Omental fat pad (tissue), 4 donors: ENCODE data around the gene GABRR2. TPM values are rescaled to one million over a fixed set of nuclear protein-coding genes. Genes with fewer than 3 reads are reported as not detected.

Experiments
- ATAC-seq: fragments of 150-250 bp; one replicate; pipeline ENCODE4 v1.9.1; 2016; ENCODE audit warnings: mild to moderate bottlenecking, moderate library complexity; ENCODE audit not compliant: low FRiP score
- DNase-seq: peaks from one replicate; pipeline ENCODE4 v3.0.0-alpha.2; 2019; ENCODE audit warnings: low spot score
- CTCF ChIP-seq, 3 donors: fragments of 450-650 bp; IDR thresholded peaks; one replicate each; pipeline ENCODE4 v1.5.1; 2016 to 2017; ENCODE audit warnings: antibody characterized with exemption in 3 of 3, mild to moderate bottlenecking in 3 of 3, moderate library complexity in 2 of 3
- total RNA-seq, 4 donors: library from RNA; depleted of rRNA; stranded (reverse); fragments of >200 nt; gene quantifications; one replicate each; pipeline ENCODE4 v1.1.0, GENCODE V29; 2016

Gene GABRR2
- total RNA-seq, 4 donors from 2014 or later: 0.50 to 2.4 (median 1.3) TPM

- ATAC-seq (no peak), DNase-seq (no peak)
- TF ChIP-seq CTCF (IDR thresholded peaks at IDR 0.05): no peak
Measured at GRCh38 chr6:89270951-89271721, 44.0 kb downstream of the GABRR2 start.

DNA sequence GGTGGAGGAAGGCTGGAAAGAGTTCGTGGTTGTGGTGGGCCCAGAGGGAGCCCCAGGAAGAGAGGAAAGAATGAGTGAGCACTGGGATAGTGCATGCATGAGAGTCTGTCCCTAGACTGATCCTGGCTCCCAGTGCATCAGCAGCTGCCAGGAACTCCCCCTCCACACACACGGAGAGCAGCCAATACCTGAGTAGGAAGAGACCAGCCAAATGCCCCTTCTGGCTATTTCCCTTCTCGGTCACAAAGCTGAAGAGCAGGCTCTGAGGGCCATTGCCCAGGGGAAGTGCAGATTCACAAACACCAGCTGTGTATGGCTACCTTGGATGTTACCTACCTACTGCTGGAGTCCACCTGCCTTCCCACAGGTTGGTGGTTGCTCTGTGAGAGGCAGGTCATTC, 45.1 kb downstream of the GABRR2 start:
- no peak for TF ChIP-seq CTCF (IDR thresholded peaks at IDR 0.05)
- DNase-seq: no peak
- ATAC-seq: no peak

- TF ChIP-seq CTCF (IDR thresholded peaks at IDR 0.05): no peak
- no peak for ATAC-seq
- DNase-seq: no peak
Measured at GRCh38 chr6:89269252-89269651, 45.8 kb downstream of the GABRR2 start.

GRCh38 chr6:89268776-89269175, 46.3 kb downstream of the GABRR2 start:
- no peak for ATAC-seq
- no peak for TF ChIP-seq CTCF (IDR thresholded peaks at IDR 0.05)
- DNase-seq: no peak

- ATAC-seq: no peak
Measured at GRCh38 chr6:89267918-89268317, 47.2 kb downstream of the GABRR2 start.

GRCh38 chr6:89264296-89264695, 50.8 kb downstream of the GABRR2 start:
- ATAC-seq: no peak
- TF ChIP-seq CTCF (IDR thresholded peaks at IDR 0.05): no peak
- DNase-seq: no peak

More at GRCh38 chr6:89267918-89268317, 47.2 kb downstream of the GABRR2 start:
- no peak for DNase-seq
- no peak for TF ChIP-seq CTCF (IDR thresholded peaks at IDR 0.05)

GRCh38 chr6:89260832-89261231, 54.3 kb downstream of the GABRR2 start:
- no peak for TF ChIP-seq CTCF (IDR thresholded peaks at IDR 0.05)
- DNase-seq (no peak), ATAC-seq (no peak)
